Measurements from ENCODE around the gene FMN1.

GRCh38 chr15:32817577-32817976 is 376.9 kb downstream of the FMN1 start:
- TF ChIP-seq CTCF (IDR thresholded peaks at IDR 0.05; ENCODE audit: low read depth, low read length, poor library complexity, severe bottlenecking) (no peak), EZH2phosphoT487 (IDR thresholded peaks at IDR 0.05; ENCODE audit: borderline replicate concordance, low read length) (no peak)

Data from DOHH2 (cell line).